Stimulated activated CD4-positive, alpha-beta T cell treated with anti-CD3 and anti-CD28 coated beads, TNF-alpha, amount 100 ng/mL, for 4 hours (primary cell): ENCODE measurements around the gene PKD1L1.

Source experiments
- DNase-seq, 3 experiments: peaks; one replicate each; pipeline ENCODE4 v3.0.0-alpha.2; 2020; ENCODE audit warnings: low read depth in 3 of 3

PKD1L1 gene

GRCh38 chr7:47875998-47876744 is 72.1 kb downstream of the PKD1L1 start:
- DNase-seq, result no peak

- DNase-seq, result no peak
Observed at GRCh38 chr7:47875406-47875805, 72.9 kb downstream of the PKD1L1 start.

- no peak for DNase-seq
Observed at GRCh38 chr7:47873762-47874161, 74.5 kb downstream of the PKD1L1 start.

- DNase-seq, result no peak
Observed at GRCh38 chr7:47867286-47867685, 81.0 kb downstream of the PKD1L1 start.

GRCh38 chr7:47866120-47866519 is 82.1 kb downstream of the PKD1L1 start:
- no peak for DNase-seq

- no peak for DNase-seq
Observed at GRCh38 chr7:47852330-47853245, 95.7 kb downstream of the PKD1L1 start.

- DNase-seq, result no peak
Observed at GRCh38 chr7:47847207-47847606, 101.1 kb downstream of the PKD1L1 start.

GRCh38 chr7:47846138-47846836 is 102.0 kb downstream of the PKD1L1 start:
- no peak for DNase-seq

- no peak for DNase-seq
Observed at GRCh38 chr7:47844311-47844710, 104.0 kb downstream of the PKD1L1 start.

- no peak for DNase-seq
Observed at GRCh38 chr7:47843291-47843690, 105.0 kb downstream of the PKD1L1 start.

GRCh38 chr7:47839381-47839780 is 108.9 kb downstream of the PKD1L1 start:
- DNase-seq, result no peak

- DNase-seq, result no peak
Observed at GRCh38 chr7:47837826-47838225, 110.4 kb downstream of the PKD1L1 start.

GRCh38 chr7:47836503-47837202 is 111.6 kb downstream of the PKD1L1 start:
- DNase-seq, result no peak

- no peak for DNase-seq
Observed at GRCh38 chr7:47836080-47836479, 112.2 kb downstream of the PKD1L1 start.

GRCh38 chr7:47833211-47833610 is 115.1 kb downstream of the PKD1L1 start:
- no peak for DNase-seq

GRCh38 chr7:47832105-47832715 is 116.1 kb downstream of the PKD1L1 start:
- no peak for DNase-seq

- no peak for DNase-seq
Observed at GRCh38 chr7:47830015-47830414, 118.3 kb downstream of the PKD1L1 start.

- DNase-seq, result no peak
Observed at GRCh38 chr7:47827871-47828270, 120.4 kb downstream of the PKD1L1 start.

- no peak for DNase-seq
Observed at GRCh38 chr7:47827351-47827756, 120.9 kb downstream of the PKD1L1 start.

- no peak for DNase-seq
Observed at GRCh38 chr7:47826754-47827153, 121.5 kb downstream of the PKD1L1 start.

- DNase-seq, result no peak
Observed at GRCh38 chr7:47819607-47819920, 128.7 kb downstream of the PKD1L1 start.
